Measurements from ENCODE around the gene C16orf90.

C16orf90 gene

GRCh38 chr16:3495176-3495575, at the start of gene C16orf90:
C16orf90 (minus strand) TSS chr16:3495489; CDS start chr16:3495421, 68 bp downstream.
- no peak for DNase-seq

GRCh38 chr16:3542601-3543373, 47.5 kb upstream of the C16orf90 start:
- DNase-seq, result no peak

- DNase-seq, result no peak
These were observed 46.4 kb upstream of the C16orf90 start for GRCh38 chr16:3541527-3542155.

GRCh38 chr16:3538222-3538621, 42.9 kb upstream of the C16orf90 start:
- DNase-seq, result no peak

- DNase-seq, result no peak
These were observed 41.6 kb upstream of the C16orf90 start for GRCh38 chr16:3536851-3537250.

- DNase-seq, result no peak
These were observed 41.0 kb upstream of the C16orf90 start for GRCh38 chr16:3536271-3536731.

GRCh38 chr16:3534126-3534525, 38.8 kb upstream of the C16orf90 start:
- no peak for DNase-seq

- no peak for DNase-seq
These were observed 37.5 kb upstream of the C16orf90 start for GRCh38 chr16:3532741-3533140.

GRCh38 chr16:3530371-3530914, 35.2 kb upstream of the C16orf90 start:
- no peak for DNase-seq

- no peak for DNase-seq
These were observed 33.9 kb upstream of the C16orf90 start for GRCh38 chr16:3529175-3529574.

GRCh38 chr16:3528406-3528805, 33.1 kb upstream of the C16orf90 start:
- no peak for DNase-seq

- peak; percentile 64 for DNase-seq
These were observed 32.0 kb upstream of the C16orf90 start for GRCh38 chr16:3527216-3527829.

GRCh38 chr16:3525951-3526350, 30.7 kb upstream of the C16orf90 start:
- no peak for DNase-seq

- no peak for DNase-seq
These were observed 28.0 kb upstream of the C16orf90 start for GRCh38 chr16:3523281-3523680.

GRCh38 chr16:3520841-3521240, 25.6 kb upstream of the C16orf90 start:
- DNase-seq, result no peak

GRCh38 chr16:3520413-3520812, 25.1 kb upstream of the C16orf90 start:
- DNase-seq, result no peak

GRCh38 chr16:3519581-3519980, 24.3 kb upstream of the C16orf90 start:
- DNase-seq, result no peak

- no peak for DNase-seq
These were observed 23.7 kb upstream of the C16orf90 start for GRCh38 chr16:3518986-3519348.

GRCh38 chr16:3518292-3518985, 23.1 kb upstream of the C16orf90 start:
- no peak for DNase-seq

- DNase-seq, result no peak
These were observed 20.6 kb upstream of the C16orf90 start for GRCh38 chr16:3515897-3516296.

GRCh38 chr16:3514621-3515020, 19.3 kb upstream of the C16orf90 start:
- DNase-seq, result no peak

GRCh38 chr16:3513892-3514583, 18.7 kb upstream of the C16orf90 start:
- DNase-seq, result no peak
